Measurements from ENCODE around the gene USP15.

USP15 gene

GRCh38 chr12:62317017-62317416, 56.8 kb downstream of the USP15 start:
- Histone ChIP-seq H2AFZ (no peak overlapping the region), H3K27ac (no peak overlapping the region), H3K9ac (no peak overlapping the region), H3K27me3 (ENCODE audit: control insufficient read depth, insufficient read depth, low read length) (no peaks in the 10 kb centered on the region), H3K79me2 (peaks cover 9% of the 10 kb centered on the region), H3K36me3 (ENCODE audit: control insufficient read depth, insufficient read depth, low read length) (no peaks in the 10 kb centered on the region), H3K4me3 (ENCODE audit: low read depth, low read length) (no peak overlapping the region), H3K4me1 (no peaks in the 10 kb centered on the region), H3K4me2 (ENCODE audit: low read length) (no peak overlapping the region), H3K9me3 (ENCODE audit: control insufficient read depth, low read length) (no peaks in the 10 kb centered on the region)
- TF ChIP-seq, protein P1, sequence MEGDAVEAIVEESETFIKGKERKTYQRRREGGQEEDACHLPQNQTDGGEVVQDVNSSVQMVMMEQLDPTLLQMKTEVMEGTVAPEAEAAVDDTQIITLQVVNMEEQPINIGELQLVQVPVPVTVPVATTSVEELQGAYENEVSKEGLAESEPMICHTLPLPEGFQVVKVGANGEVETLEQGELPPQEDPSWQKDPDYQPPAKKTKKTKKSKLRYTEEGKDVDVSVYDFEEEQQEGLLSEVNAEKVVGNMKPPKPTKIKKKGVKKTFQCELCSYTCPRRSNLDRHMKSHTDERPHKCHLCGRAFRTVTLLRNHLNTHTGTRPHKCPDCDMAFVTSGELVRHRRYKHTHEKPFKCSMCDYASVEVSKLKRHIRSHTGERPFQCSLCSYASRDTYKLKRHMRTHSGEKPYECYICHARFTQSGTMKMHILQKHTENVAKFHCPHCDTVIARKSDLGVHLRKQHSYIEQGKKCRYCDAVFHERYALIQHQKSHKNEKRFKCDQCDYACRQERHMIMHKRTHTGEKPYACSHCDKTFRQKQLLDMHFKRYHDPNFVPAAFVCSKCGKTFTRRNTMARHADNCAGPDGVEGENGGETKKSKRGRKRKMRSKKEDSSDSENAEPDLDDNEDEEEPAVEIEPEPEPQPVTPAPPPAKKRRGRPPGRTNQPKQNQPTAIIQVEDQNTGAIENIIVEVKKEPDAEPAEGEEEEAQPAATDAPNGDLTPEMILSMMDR (IDR thresholded peaks at IDR 0.05) = no peak

GRCh38 chr12:62319058-62319457, 58.9 kb downstream of the USP15 start:
- H3K27me3 ChIP-seq (ENCODE audit: control insufficient read depth, insufficient read depth, low read length) = no peaks in the 10 kb centered on the region
- no peaks in the 10 kb centered on the region for H3K36me3 ChIP-seq (ENCODE audit: control insufficient read depth, insufficient read depth, low read length)
- H3K9me3 ChIP-seq (ENCODE audit: control insufficient read depth, low read length) = no peaks in the 10 kb centered on the region
- H2AFZ ChIP-seq = no peak overlapping the region
- H3K4me2 ChIP-seq (ENCODE audit: low read length) = no peak overlapping the region
- H3K4me3 ChIP-seq (ENCODE audit: low read depth, low read length) = no peak overlapping the region
- H3K9ac ChIP-seq = no peak overlapping the region
- no peak overlapping the region for H3K27ac ChIP-seq
- peaks cover 9% of the 10 kb centered on the region for H3K79me2 ChIP-seq
- H3K4me1 ChIP-seq = no peaks in the 10 kb centered on the region
- TF ChIP-seq, protein P1 (IDR thresholded peaks at IDR 0.05) = no peak

DNA sequence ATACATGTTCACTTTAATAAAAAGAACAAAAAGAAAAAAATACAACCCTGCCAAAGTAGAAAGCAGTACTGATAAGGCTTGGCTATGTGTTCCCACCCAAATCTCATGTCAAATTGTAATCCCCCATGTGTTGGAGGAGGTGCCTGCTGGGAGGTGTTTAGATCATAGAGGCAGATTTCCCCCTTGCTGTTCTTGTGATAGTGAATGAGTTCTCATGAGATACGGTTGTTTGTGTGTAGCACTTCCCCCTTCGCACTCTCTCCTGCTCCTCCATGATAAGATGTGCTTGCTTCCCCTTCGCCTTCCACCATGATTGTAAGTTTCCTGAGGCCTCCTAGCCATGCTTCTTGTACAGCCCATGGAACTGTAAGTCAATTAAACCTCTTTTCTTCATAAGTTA, 59.9 kb downstream of the USP15 start:
- H3K27ac ChIP-seq = no peak overlapping the region

GRCh38 chr12:62323386-62323785, 63.2 kb downstream of the USP15 start:
- Histone ChIP-seq H3K79me2 (peaks cover 7% of the 10 kb centered on the region), H3K4me2 (ENCODE audit: low read length) (no peak overlapping the region), H3K9me3 (ENCODE audit: control insufficient read depth, low read length) (no peaks in the 10 kb centered on the region), H3K27ac (no peak overlapping the region), H2AFZ (no peak overlapping the region), H3K27me3 (ENCODE audit: control insufficient read depth, insufficient read depth, low read length) (no peaks in the 10 kb centered on the region), H3K9ac (no peak overlapping the region), H3K36me3 (ENCODE audit: control insufficient read depth, insufficient read depth, low read length) (no peaks in the 10 kb centered on the region), H3K4me3 (ENCODE audit: low read depth, low read length) (no peak overlapping the region), H3K4me1 (no peaks in the 10 kb centered on the region)
- TF ChIP-seq, protein P1 (IDR thresholded peaks at IDR 0.05) = no peak

More for the DNA sequence above, 59.9 kb downstream of the USP15 start:
- Histone ChIP-seq H3K4me3 (ENCODE audit: low read depth, low read length) (no peak overlapping the region), H3K4me2 (ENCODE audit: low read length) (no peak overlapping the region), H3K36me3 (ENCODE audit: control insufficient read depth, insufficient read depth, low read length) (no peaks in the 10 kb centered on the region), H3K9ac (no peak overlapping the region), H3K4me1 (no peaks in the 10 kb centered on the region), H2AFZ (no peak overlapping the region), H3K79me2 (peaks cover 9% of the 10 kb centered on the region), H3K9me3 (ENCODE audit: control insufficient read depth, low read length) (no peaks in the 10 kb centered on the region), H3K27me3 (ENCODE audit: control insufficient read depth, insufficient read depth, low read length) (no peaks in the 10 kb centered on the region)
- TF ChIP-seq, protein P1 (IDR thresholded peaks at IDR 0.05) = no peak

DNA sequence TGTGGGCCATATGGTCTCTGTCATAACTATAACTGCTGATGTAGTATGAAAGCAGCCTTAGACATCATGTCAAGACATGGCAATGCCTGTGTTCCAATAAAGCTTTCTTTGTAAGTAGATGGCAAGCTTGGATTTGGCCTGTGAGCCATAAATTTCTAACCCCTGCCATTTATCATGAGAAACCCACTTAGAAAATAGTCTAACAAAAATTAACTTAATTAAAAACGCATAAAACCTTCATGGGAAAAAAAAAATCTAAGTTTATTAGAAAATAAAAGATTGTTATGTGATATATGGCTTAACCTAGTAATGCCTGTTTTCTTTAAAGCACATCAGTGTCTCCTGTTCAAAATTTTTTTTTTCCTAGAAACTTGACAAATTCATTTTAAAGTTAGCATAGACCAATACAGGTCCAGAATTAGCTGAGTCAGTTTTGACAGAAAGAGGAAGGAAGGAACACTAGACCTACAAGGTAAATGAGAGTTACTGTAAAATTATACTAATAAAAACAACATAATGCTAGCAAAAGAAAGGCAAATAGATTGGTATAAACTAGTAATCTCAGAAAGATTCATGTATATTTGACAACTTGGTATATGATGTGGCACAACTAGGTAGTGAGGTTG, 68.2 kb downstream of the USP15 start:
- Histone ChIP-seq H3K4me3 (ENCODE audit: low read depth, low read length) (no peak overlapping the region), H2AFZ (no peak overlapping the region), H3K4me1 (no peaks in the 10 kb centered on the region), H3K9ac (no peak overlapping the region), H3K79me2 (no peaks in the 10 kb centered on the region), H3K27me3 (ENCODE audit: control insufficient read depth, insufficient read depth, low read length) (no peaks in the 10 kb centered on the region), H3K4me2 (ENCODE audit: low read length) (no peak overlapping the region), H3K36me3 (ENCODE audit: control insufficient read depth, insufficient read depth, low read length) (no peaks in the 10 kb centered on the region), H3K9me3 (ENCODE audit: control insufficient read depth, low read length) (no peaks in the 10 kb centered on the region), H3K27ac (no peak overlapping the region)
- TF ChIP-seq, protein P1 (IDR thresholded peaks at IDR 0.05) = no peak

Data from parathyroid adenoma (tissue), 2 donors.